Panc1 (cell line): ENCODE results near the gene FRY. TPM values are rescaled to one million over a fixed set of nuclear protein-coding genes. Genes with fewer than 3 reads are reported as not detected.

Experiments
- ATAC-seq: fragments of 200-7000 bp; cut with Tn5 transposase; 2 replicates; pipeline ENCODE4 v1.9.1; 2020; ENCODE audit warnings: mild to moderate bottlenecking, moderate library complexity
- BruUV-seq: library from RNA; stranded (reverse); fragments of 400-500 nt; replicated peaks from 2 replicates; lab custom pipeline; 2021; lab: Mats Ljungman, UMichigan
- CTCF ChIA-PET: fragments of 300-600 bp; sonication (Branson Sonifier 250); formaldehyde crosslinking; loops from one replicate; lab custom pipeline; 2022; ENCODE audit warnings: antibody characterized with exemption; lab: Charles Lee
- POLR2A ChIA-PET: fragments of 300-600 bp; sonication (Branson Sonifier 250); formaldehyde crosslinking; loops from one replicate; lab custom pipeline; 2022; ENCODE audit warnings: antibody characterized with exemption; lab: Charles Lee
- DNase-seq: peaks from one replicate; pipeline ENCODE4 v3.0.0-alpha.2; 2010; ENCODE audit warnings: low read depth, low spot score
- H3K27ac ChIP-seq: 2 replicates; pipeline ENCODE4 v1.5.1; 2011; ENCODE audit warnings: mild to moderate bottlenecking, low read length, inconsistent platforms
- H3K27me3 ChIP-seq: fragments of 200-500 bp; sonication (Bioruptor generic); 2 replicates; pipeline ENCODE4 v1.6.0; 2014; ENCODE audit warnings: low read length, inconsistent platforms; ENCODE audit not compliant: control insufficient read depth, insufficient read depth
- H3K36me3 ChIP-seq: fragments of 200-500 bp; sonication (Bioruptor generic); 2 replicates; pipeline ENCODE4 v1.5.1; 2014; ENCODE audit warnings: inconsistent platforms, mild to moderate bottlenecking, low read length, moderate library complexity; ENCODE audit not compliant: control insufficient read depth, insufficient read depth
- H3K4me1 ChIP-seq: 2 replicates; pipeline ENCODE4 v1.5.1; 2011; ENCODE audit warnings: inconsistent platforms, mild to moderate bottlenecking, low read length, moderate library complexity; ENCODE audit not compliant: control insufficient read depth, insufficient read depth
- H3K4me3 ChIP-seq, 2 experiments: 2 replicates each; pipeline ENCODE4 v1.5.1; 2011 to 2012; ENCODE audit warnings: low read depth in 2 of 2, low read length in 2 of 2, mild to moderate bottlenecking in 2 of 2, inconsistent platforms in 1 of 2, moderate library complexity in 1 of 2
- H3K9me3 ChIP-seq: fragments of 200-500 bp; sonication (Bioruptor generic); 2 replicates; pipeline ENCODE4 v1.5.1; 2014; ENCODE audit warnings: low read depth, mild to moderate bottlenecking, inconsistent platforms, low read length, moderate library complexity; ENCODE audit not compliant: control insufficient read depth, insufficient read depth
- POLR2AphosphoS5 ChIP-seq: IDR thresholded peaks from 2 replicates; pipeline ENCODE4 v1.6.1; 2012; ENCODE audit warnings: mild to moderate bottlenecking, low read depth, low read length, moderate library complexity
- REST ChIP-seq, 2 experiments: IDR thresholded peaks; 2 replicates each; pipeline ENCODE4 v1.6.1; 2011 to 2012; ENCODE audit warnings: low read depth in 2 of 2, control low read depth in 1 of 2, low read length in 1 of 2, mild to moderate bottlenecking in 1 of 2, moderate library complexity in 1 of 2; ENCODE audit not compliant: insufficient read depth in 1 of 2
- SIN3A ChIP-seq: IDR thresholded peaks from 2 replicates; pipeline ENCODE4 v1.6.1; 2012; ENCODE audit warnings: low read depth, mild to moderate bottlenecking, low read length, moderate library complexity, borderline replicate concordance; ENCODE audit not compliant: insufficient read depth
- TCF7L2 ChIP-seq: IDR thresholded peaks from 2 replicates; pipeline ENCODE4 v1.6.1; 2011; ENCODE audit warnings: mild to moderate bottlenecking, low read depth, low read length, inconsistent platforms
- in situ Hi-C: cut with HindIII; loops from 2 replicates; pipeline ENCODE4 v1.10.0; 2016; ENCODE audit warnings: low sequenced_read_pairs, low pct_unique_long_range_greater_than_20kb
- intact Hi-C: fragments of 100-400 bp; cut with micrococcal nuclease; formaldehyde crosslinking; loops from one replicate; pipeline ENCODE4 v1.10.0; 2022; ENCODE audit not compliant: unreplicated experiment
- total RNA-seq: library from RNA; stranded (reverse); gene quantifications from one replicate; pipeline ENCODE4 v1.2.1, GENCODE V29; 2021; ENCODE audit not compliant: unreplicated experiment
- TF ChIP-seq, protein P1 (sequence below): fragments of 450-650 bp; IDR thresholded peaks from 2 replicates; pipeline ENCODE4 v1.5.1; 2017; ENCODE audit warnings: mild to moderate bottlenecking

FRY gene
- total RNA-seq, 1 experiment from 2014 or later = 0.18 TPM

- H3K27ac ChIP-seq = no peak overlapping the region
- no peaks in the 10 kb centered on the region for H3K4me1 ChIP-seq
- TF ChIP-seq POLR2AphosphoS5 (no peak), REST (IDR thresholded peaks at IDR 0.05; ENCODE audit: insufficient read depth in 1 of 2, low read depth in 2 of 2, low read length in 1 of 2) (no peak), TCF7L2 (no peak), SIN3A (no peak)
- TF ChIP-seq, protein P1, sequence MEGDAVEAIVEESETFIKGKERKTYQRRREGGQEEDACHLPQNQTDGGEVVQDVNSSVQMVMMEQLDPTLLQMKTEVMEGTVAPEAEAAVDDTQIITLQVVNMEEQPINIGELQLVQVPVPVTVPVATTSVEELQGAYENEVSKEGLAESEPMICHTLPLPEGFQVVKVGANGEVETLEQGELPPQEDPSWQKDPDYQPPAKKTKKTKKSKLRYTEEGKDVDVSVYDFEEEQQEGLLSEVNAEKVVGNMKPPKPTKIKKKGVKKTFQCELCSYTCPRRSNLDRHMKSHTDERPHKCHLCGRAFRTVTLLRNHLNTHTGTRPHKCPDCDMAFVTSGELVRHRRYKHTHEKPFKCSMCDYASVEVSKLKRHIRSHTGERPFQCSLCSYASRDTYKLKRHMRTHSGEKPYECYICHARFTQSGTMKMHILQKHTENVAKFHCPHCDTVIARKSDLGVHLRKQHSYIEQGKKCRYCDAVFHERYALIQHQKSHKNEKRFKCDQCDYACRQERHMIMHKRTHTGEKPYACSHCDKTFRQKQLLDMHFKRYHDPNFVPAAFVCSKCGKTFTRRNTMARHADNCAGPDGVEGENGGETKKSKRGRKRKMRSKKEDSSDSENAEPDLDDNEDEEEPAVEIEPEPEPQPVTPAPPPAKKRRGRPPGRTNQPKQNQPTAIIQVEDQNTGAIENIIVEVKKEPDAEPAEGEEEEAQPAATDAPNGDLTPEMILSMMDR = no peak
- POLR2A ChIA-PET = no interaction called here
- no peaks in the 10 kb centered on the region for H3K36me3 ChIP-seq
- BruUV-seq = no TSS peak
- in situ Hi-C loops (no loop called here), intact Hi-C loops (no loop called here)
- ATAC-seq (no peak), DNase-seq (no peak)
- H3K9me3 ChIP-seq = no peaks in the 10 kb centered on the region
- H3K4me3 ChIP-seq = no peak overlapping the region
- H3K27me3 ChIP-seq = no peaks in the 10 kb centered on the region
- CTCF ChIA-PET = no interaction called here
Observed at GRCh38 chr13:32179708-32180107, 148.1 kb downstream of the FRY start.

DNA sequence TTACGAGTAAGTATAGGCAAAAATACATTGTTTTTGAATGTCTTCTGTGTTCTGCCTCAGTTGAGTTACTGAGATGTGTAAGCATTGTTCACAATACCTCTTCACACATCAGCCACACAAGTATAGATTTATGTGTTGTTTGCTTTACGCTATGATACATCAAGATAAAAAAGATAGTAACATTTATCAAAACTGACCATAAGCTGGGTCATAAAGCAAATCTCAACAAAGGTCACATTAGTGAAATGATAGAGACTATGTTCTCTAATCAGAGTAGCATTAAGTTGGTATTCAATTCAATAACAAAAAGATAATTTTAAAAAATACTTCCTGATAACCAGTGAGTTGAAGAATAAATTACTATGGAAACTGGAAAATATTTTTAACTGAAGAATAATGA is 156.1 kb downstream of the FRY start:
- TF ChIP-seq POLR2AphosphoS5 (no peak), TCF7L2 (no peak), REST (IDR thresholded peaks at IDR 0.05; ENCODE audit: insufficient read depth in 1 of 2, low read depth in 2 of 2, low read length in 1 of 2) (no peak), SIN3A (no peak)
- TF ChIP-seq, protein P1 = no peak
- Histone ChIP-seq H3K27me3 (no peaks in the 10 kb centered on the region), H3K4me1 (no peaks in the 10 kb centered on the region), H3K9me3 (no peaks in the 10 kb centered on the region), H3K36me3 (no peaks in the 10 kb centered on the region), H3K27ac (no peak overlapping the region), H3K4me3 (no peak overlapping the region)
- intact Hi-C loops (no loop called here), in situ Hi-C loops (no loop called here)
- no peak for DNase-seq
- BruUV-seq = no TSS peak
- ATAC-seq = no peak
- ChIA-PET POLR2A (no interaction called here), CTCF (no interaction called here)
